GM19023 (cell line): ENCODE data around the gene SPINK13.
"Not testable (repeated sequence)": the region's sequence is repeated elsewhere in the genome, so short reads cannot be mapped to it uniquely, and the experiment has no call there.

Source experiments
- ATAC-seq: cut with Tn5 transposase; IDR thresholded peaks from one replicate; pipeline ENCODE4 v1.9.1; 2021; ENCODE audit warnings: mild to moderate bottlenecking, moderate library complexity; ENCODE audit not compliant: unreplicated experiment

SPINK13 gene

DNA sequence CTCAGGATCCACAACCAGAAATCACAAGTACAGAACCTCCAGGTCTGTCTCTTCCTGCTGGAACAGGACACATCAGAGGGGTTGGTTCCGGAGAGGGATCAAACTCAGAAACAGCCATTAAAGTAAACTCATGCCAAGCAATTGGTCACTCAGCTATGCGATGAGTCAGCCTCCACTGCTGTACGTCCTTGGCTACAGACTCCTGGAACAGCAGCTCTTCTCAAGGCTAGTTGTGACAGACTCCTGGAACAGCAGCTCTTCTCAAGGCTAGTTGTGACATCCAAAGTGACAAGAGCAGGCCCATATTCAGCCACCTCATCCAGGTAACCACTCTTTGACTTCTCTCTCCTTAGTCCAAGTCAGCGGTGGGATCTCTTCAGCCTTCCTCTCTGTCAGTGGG is at the start of gene SPINK13:
TSS of gene SPINK13 (plus strand) at position 229 of the 400 bp plus-strand sequence. CDS start 1,279 bp downstream, outside the sequence.
- no peak for ATAC-seq

DNA sequence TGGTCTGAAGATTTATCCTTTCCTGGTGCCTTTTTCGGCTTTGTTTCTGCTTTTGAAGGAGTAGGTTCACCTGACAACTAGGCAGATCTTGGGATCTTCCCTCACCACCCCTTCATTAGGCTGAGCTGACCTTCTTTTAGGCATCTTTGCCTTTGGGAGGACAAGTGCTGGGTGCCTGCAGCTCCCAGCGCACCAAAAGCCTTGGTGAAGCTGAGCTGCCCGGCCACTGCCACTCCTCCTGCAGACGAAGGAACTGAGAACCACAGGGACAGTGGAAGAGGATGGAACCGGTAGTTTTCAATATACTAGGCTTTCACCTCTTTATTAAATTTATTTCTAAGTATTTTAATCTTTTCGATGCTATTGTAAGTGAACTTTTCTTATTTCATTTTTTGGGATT is 47.1 kb upstream of the SPINK13 start:
- ATAC-seq: no peak

- ATAC-seq: no peak
Observed at GRCh38 chr5:148224117-148224742, 44.4 kb upstream of the SPINK13 start.

DNA sequence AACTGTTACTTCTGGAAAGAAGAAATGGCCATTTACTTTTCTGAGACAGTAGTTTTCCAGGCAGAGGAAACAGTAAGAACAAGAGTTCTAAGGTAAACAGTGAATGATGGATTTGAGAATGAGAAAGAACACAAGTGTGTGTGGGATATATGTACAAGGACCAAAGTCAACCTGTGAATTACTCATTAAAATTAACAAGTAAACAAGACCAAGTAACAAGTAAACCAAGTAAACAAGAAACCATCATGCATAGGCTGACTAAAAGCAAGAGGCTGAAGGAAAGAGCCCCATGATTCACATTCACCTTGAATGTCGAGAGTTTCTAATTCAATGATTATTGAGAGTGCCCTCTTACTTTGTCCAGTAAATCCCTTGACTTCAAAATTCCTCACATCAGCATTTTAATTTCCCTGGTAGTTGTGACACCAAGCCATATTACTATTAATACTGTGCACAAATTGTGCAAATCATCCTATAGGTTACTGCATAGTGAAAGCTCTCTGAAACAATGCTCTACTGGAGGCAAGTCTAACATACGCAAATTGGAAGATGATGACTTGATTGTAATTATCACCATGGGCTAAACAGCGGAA is 40.1 kb upstream of the SPINK13 start:
- no peak for ATAC-seq

DNA sequence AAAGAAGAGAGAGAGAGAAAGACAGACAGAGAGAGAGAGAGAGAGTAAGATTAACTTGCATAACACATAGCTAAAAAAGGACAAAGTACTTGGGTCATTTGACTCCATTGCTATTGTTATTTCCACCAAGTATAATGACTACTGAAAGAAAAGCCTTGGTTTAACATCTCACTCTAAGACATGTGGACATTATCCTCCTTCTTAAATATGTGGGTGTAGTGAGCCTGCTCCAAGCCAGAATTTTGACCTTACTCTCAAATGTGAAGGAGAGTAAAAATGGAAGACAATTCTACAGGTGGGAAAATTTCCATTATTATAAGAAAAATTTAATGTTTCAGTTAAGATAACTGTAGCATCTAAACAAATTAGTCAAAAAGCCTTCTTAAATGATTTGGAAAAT is 38.8 kb upstream of the SPINK13 start:
- ATAC-seq: no peak

GRCh38 chr5:148230240-148230639 is 38.4 kb upstream of the SPINK13 start:
- ATAC-seq: no peak

DNA sequence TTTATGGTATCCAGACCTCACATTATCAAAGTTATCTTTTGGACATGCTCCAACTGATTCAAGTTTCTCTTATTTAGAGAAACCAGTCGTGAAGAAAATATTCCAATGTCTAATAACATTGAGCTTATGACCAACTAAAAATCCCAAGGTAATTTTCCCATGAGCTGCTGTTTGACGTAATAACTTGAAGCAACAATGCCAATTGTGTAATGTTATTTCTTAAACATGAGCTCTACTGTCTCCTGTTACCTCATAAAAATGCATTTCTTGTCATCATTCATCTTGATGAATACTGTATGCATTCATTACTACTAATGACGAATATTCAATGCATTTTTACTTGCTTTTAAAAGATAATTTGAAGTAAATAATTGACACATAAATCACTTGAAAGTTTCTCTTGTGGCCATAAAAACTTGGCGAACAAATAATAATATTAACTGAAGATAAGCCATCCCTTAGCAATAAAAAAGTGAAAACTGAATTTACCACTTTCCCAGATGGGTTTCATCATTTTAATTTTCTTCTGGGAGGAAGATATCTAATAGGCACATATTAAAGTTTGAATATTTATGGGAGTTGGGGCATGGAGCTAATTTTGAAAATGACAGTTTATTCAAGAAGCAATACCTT is 30.7 kb upstream of the SPINK13 start:
- ATAC-seq: no peak

- no peak for ATAC-seq
Observed at GRCh38 chr5:148238418-148238794, 30.2 kb upstream of the SPINK13 start, which contains the start of gene MARCOL. Gene MARCOL (plus strand): TSS chr5:148238525. CDS start chr5:148238598, 73 bp downstream.

GRCh38 chr5:148248894-148249293 is 19.7 kb upstream of the SPINK13 start:
- ATAC-seq: no peak

GRCh38 chr5:148255456-148255855 is 13.1 kb upstream of the SPINK13 start:
- ATAC-seq: no peak

GRCh38 chr5:148259288-148259687 is 9.3 kb upstream of the SPINK13 start:
- ATAC-seq: no peak

DNA sequence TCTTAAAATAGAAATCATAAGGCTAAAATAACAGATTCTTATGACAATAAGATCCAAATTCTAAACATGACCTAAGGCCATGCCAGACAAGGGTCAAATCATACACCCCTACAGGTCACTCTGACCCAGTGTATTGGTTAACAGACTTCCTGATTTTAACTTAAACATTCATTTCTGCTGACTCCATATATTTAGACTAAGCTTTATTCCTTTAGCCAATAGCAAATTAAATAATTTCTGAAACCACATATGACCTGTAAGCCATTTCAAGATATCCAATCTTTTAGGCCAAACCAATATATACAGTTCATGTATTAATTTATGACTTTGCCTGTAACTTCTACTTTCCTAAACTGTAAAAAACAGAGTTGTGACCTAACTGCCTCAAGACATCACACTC is 7.4 kb upstream of the SPINK13 start:
- ATAC-seq: no peak

DNA sequence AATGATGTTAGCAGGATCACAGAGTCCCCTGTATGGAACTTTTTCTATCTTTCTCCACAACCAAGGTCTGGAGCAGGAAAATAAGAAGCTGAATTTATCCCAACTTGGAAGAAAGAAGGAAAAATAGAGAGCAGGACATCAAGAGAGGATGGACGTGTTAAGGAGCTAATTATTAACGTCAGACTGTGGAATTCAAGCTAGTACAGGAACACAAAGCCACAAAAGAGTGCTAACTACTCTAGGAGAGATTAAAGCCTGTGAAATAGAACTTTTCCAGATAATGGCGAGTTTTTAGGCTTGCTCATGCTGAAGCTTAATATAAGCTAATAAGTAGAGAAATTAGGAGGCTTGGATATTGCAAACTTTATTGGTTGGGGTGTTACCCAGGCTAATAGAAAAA is 632 bp upstream of the SPINK13 start:
- no peak for ATAC-seq

GRCh38 chr5:148275129-148275528 is 6.5 kb downstream of the SPINK13 start:
- not testable (repeated sequence) for ATAC-seq

- not testable (repeated sequence) for ATAC-seq
Observed at GRCh38 chr5:148280893-148281292, 12.3 kb downstream of the SPINK13 start.

GRCh38 chr5:148281336-148281735 is 12.7 kb downstream of the SPINK13 start:
- ATAC-seq: not testable (repeated sequence)

- ATAC-seq: no peak
Observed at GRCh38 chr5:148290271-148291195, 21.9 kb downstream of the SPINK13 start.

- ATAC-seq: no peak
Observed at GRCh38 chr5:148297731-148298130, 29.1 kb downstream of the SPINK13 start.

DNA sequence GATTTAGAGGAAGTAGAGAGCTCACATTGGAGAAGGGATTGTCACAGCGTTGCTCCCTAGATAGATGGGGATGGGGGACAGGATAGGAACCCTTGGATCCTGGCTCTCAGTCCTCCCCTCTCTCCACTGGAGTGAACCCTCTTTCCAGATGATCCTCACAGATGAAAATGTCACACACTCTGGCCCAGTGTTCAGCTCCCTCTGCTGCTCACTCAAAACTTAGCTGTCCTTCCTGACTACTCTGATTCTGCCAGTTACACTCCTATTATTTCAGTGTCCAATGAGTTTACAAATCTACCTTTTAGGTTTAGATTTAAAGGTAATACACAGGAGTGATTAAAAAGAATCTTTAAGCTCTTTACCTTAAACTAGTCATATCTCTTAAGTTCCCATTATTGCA is 37.9 kb downstream of the SPINK13 start:
- ATAC-seq: no peak

DNA sequence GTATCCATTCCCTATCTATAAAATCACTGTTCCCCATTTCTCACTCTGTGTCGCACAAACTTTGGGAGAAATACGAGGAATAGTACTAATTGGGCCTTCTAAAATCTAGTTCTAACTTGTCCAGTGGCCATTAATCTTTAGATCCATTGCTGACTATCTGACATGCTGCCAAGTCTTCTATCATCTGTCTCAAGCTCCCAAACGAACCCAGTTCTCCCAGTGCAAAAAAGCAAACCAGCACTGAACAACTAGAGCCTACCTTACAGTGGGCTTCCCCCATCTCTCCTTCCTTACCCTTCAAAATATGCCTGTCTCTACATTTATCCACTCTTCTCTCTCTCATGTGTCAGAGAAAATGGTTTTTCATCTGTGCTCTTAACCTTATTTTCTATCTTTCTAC is 40.4 kb downstream of the SPINK13 start:
- ATAC-seq: no peak

DNA sequence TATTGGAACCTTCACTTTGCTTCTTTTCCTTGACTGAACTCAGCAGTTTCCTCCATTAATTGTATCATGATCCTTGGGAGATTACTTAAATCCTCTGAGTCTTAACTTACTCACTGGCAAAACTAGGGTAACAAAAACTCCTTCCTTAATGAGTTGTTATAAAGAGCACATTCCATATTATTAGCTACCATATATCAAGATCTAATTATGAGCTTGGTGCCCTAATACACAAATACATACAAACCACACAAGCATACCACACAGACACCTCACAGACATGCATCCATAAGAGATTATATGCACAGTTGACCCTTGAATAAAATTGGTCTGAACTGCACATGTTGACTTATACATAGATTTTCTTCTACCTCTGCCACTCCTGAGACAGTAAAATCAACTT is 41.2 kb downstream of the SPINK13 start:
- ATAC-seq: no peak
